Measurements from ENCODE around the gene ZNF787.

The ZNF787 gene

GRCh38 chr19:56142897-56143434 lies 21.9 kb upstream of the ZNF787 start:
- no peak for DNase-seq

- DNase-seq = no peak
Observed at GRCh38 chr19:56142087-56142787, 21.1 kb upstream of the ZNF787 start.

GRCh38 chr19:56141417-56141993 lies 20.4 kb upstream of the ZNF787 start:
- peak; percentile 49 for DNase-seq

- peak; percentile 99 for DNase-seq
Observed at GRCh38 chr19:56140583-56141416, 19.7 kb upstream of the ZNF787 start, which contains the start of gene ZNF444. Gene ZNF444, plus strand, starts transcription at chr19:56141287. Its CDS starts 5,625 bp downstream, at chr19:56146912.

- DNase-seq = peak; percentile 78
Observed at GRCh38 chr19:56139847-56140582, 18.9 kb upstream of the ZNF787 start.

GRCh38 chr19:56138069-56138468 lies 17.0 kb upstream of the ZNF787 start:
- DNase-seq = no peak

GRCh38 chr19:56137405-56137804 lies 16.3 kb upstream of the ZNF787 start:
- DNase-seq = no peak

GRCh38 chr19:56136362-56136761 lies 15.3 kb upstream of the ZNF787 start:
- DNase-seq = no peak

- DNase-seq = no peak
Observed at GRCh38 chr19:56134654-56134921, 13.5 kb upstream of the ZNF787 start.

GRCh38 chr19:56133858-56134653 lies 13.0 kb upstream of the ZNF787 start:
- DNase-seq = no peak

- DNase-seq = no peak
Observed at GRCh38 chr19:56132316-56132822, 11.3 kb upstream of the ZNF787 start.

GRCh38 chr19:56131651-56132050 lies 10.6 kb upstream of the ZNF787 start:
- DNase-seq = no peak

GRCh38 chr19:56130006-56130405 lies 8.9 kb upstream of the ZNF787 start:
- no peak for DNase-seq

- no peak for DNase-seq
Observed at GRCh38 chr19:56126983-56127780, 6.1 kb upstream of the ZNF787 start.

GRCh38 chr19:56125806-56126590 lies 4.9 kb upstream of the ZNF787 start:
- DNase-seq = peak; percentile 92

GRCh38 chr19:56124578-56124977 lies 3.5 kb upstream of the ZNF787 start:
- DNase-seq = no peak

- no peak for DNase-seq
Observed at GRCh38 chr19:56123266-56123891, 2.3 kb upstream of the ZNF787 start.

- peak; percentile 93 for DNase-seq
Observed at GRCh38 chr19:56120371-56121179, 520 bp downstream of the ZNF787 start.

GRCh38 chr19:56120002-56120370 lies 1.1 kb downstream of the ZNF787 start:
- DNase-seq = no peak

All from hematopoietic multipotent progenitor cell treated with erythropoietin and hydrocortisone succinate and interleukin-3 and kit ligand, for 4 days (in vitro differentiated cells).